Measurements from ENCODE around the gene TMOD1. TPM values are rescaled to one million over a fixed set of nuclear protein-coding genes. Genes with fewer than 3 reads are reported as not detected.
A peak's percentile ranks its signal among the peaks of the same experiment; 100 is the strongest.

TMOD1 gene
- total and polyA plus RNA-seq, 9 of the 15 experiments (the other 6 are each of a cell fraction or from before 2014, with no cell fraction given), result 7.1 to 41.2 (median 14.2) TPM

DNA sequence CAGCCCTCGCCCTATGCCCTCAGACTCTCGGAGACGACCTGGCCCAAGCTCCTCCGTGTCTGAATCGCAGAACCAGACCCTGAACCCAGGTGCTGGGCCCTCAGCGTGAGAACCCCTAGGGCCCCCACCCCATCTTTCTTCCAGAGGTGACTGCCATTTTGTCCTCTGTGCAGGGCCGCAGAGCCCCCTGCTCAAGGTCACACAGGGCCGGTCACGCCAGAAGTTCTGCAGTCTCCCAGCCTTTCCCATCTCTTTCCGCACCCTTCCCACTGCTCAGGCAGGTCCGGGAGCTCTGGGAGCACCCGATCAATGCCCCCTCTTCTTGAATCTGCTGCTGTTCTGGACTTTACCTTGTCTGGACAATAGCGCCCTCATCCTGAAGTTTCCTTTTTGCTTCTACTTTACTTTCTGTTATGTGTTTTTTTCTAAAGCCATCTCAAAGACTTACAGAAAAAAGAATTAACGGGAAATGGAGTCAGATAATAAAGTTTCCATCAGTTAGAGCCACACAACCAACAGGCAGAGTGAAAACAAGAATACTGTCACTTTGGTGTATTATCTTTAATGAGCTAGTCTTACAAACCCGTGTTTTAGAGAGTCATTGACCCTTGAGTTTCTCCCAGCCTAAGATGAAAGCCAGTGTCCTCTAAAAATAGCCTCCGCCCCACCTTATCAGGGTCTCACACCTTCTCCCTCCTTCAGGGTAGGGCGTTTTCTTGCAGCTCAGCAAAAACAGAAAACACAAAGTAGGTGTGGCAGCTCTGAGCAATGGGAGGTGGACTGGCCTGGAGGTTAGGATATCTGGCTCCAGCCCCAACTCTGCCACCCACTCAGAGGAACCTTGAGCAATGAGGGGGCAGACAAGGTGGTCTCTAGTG is 1.8 kb downstream of the TMOD1 start (continued):
- TF ChIP-seq, protein P1, sequence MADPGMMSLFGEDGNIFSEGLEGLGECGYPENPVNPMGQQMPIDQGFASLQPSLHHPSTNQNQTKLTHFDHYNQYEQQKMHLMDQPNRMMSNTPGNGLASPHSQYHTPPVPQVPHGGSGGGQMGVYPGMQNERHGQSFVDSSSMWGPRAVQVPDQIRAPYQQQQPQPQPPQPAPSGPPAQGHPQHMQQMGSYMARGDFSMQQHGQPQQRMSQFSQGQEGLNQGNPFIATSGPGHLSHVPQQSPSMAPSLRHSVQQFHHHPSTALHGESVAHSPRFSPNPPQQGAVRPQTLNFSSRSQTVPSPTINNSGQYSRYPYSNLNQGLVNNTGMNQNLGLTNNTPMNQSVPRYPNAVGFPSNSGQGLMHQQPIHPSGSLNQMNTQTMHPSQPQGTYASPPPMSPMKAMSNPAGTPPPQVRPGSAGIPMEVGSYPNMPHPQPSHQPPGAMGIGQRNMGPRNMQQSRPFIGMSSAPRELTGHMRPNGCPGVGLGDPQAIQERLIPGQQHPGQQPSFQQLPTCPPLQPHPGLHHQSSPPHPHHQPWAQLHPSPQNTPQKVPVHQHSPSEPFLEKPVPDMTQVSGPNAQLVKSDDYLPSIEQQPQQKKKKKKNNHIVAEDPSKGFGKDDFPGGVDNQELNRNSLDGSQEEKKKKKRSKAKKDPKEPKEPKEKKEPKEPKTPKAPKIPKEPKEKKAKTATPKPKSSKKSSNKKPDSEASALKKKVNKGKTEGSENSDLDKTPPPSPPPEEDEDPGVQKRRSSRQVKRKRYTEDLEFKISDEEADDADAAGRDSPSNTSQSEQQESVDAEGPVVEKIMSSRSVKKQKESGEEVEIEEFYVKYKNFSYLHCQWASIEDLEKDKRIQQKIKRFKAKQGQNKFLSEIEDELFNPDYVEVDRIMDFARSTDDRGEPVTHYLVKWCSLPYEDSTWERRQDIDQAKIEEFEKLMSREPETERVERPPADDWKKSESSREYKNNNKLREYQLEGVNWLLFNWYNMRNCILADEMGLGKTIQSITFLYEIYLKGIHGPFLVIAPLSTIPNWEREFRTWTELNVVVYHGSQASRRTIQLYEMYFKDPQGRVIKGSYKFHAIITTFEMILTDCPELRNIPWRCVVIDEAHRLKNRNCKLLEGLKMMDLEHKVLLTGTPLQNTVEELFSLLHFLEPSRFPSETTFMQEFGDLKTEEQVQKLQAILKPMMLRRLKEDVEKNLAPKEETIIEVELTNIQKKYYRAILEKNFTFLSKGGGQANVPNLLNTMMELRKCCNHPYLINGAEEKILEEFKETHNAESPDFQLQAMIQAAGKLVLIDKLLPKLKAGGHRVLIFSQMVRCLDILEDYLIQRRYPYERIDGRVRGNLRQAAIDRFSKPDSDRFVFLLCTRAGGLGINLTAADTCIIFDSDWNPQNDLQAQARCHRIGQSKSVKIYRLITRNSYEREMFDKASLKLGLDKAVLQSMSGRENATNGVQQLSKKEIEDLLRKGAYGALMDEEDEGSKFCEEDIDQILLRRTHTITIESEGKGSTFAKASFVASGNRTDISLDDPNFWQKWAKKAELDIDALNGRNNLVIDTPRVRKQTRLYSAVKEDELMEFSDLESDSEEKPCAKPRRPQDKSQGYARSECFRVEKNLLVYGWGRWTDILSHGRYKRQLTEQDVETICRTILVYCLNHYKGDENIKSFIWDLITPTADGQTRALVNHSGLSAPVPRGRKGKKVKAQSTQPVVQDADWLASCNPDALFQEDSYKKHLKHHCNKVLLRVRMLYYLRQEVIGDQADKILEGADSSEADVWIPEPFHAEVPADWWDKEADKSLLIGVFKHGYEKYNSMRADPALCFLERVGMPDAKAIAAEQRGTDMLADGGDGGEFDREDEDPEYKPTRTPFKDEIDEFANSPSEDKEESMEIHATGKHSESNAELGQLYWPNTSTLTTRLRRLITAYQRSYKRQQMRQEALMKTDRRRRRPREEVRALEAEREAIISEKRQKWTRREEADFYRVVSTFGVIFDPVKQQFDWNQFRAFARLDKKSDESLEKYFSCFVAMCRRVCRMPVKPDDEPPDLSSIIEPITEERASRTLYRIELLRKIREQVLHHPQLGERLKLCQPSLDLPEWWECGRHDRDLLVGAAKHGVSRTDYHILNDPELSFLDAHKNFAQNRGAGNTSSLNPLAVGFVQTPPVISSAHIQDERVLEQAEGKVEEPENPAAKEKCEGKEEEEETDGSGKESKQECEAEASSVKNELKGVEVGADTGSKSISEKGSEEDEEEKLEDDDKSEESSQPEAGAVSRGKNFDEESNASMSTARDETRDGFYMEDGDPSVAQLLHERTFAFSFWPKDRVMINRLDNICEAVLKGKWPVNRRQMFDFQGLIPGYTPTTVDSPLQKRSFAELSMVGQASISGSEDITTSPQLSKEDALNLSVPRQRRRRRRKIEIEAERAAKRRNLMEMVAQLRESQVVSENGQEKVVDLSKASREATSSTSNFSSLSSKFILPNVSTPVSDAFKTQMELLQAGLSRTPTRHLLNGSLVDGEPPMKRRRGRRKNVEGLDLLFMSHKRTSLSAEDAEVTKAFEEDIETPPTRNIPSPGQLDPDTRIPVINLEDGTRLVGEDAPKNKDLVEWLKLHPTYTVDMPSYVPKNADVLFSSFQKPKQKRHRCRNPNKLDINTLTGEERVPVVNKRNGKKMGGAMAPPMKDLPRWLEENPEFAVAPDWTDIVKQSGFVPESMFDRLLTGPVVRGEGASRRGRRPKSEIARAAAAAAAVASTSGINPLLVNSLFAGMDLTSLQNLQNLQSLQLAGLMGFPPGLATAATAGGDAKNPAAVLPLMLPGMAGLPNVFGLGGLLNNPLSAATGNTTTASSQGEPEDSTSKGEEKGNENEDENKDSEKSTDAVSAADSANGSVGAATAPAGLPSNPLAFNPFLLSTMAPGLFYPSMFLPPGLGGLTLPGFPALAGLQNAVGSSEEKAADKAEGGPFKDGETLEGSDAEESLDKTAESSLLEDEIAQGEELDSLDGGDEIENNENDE (IDR thresholded peaks at IDR 0.05; ENCODE audit: low read depth, low read length), result no peak
- TF ChIP-seq, protein P2, sequence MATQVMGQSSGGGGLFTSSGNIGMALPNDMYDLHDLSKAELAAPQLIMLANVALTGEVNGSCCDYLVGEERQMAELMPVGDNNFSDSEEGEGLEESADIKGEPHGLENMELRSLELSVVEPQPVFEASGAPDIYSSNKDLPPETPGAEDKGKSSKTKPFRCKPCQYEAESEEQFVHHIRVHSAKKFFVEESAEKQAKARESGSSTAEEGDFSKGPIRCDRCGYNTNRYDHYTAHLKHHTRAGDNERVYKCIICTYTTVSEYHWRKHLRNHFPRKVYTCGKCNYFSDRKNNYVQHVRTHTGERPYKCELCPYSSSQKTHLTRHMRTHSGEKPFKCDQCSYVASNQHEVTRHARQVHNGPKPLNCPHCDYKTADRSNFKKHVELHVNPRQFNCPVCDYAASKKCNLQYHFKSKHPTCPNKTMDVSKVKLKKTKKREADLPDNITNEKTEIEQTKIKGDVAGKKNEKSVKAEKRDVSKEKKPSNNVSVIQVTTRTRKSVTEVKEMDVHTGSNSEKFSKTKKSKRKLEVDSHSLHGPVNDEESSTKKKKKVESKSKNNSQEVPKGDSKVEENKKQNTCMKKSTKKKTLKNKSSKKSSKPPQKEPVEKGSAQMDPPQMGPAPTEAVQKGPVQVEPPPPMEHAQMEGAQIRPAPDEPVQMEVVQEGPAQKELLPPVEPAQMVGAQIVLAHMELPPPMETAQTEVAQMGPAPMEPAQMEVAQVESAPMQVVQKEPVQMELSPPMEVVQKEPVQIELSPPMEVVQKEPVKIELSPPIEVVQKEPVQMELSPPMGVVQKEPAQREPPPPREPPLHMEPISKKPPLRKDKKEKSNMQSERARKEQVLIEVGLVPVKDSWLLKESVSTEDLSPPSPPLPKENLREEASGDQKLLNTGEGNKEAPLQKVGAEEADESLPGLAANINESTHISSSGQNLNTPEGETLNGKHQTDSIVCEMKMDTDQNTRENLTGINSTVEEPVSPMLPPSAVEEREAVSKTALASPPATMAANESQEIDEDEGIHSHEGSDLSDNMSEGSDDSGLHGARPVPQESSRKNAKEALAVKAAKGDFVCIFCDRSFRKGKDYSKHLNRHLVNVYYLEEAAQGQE (IDR thresholded peaks at IDR 0.05; ENCODE audit: borderline replicate concordance), result no peak; the same call in 1 of the 2 replicates
- TF ChIP-seq, protein P2 (CRISPR knock-in tag; IDR thresholded peaks at IDR 0.05; ENCODE audit: low read depth), result no peak
- TF ChIP-seq HMG20B (CRISPR knock-in tag; IDR thresholded peaks at IDR 0.05) (no peak), PCBP1 (IDR thresholded peaks at IDR 0.05; ENCODE audit: low read depth, low read length, poor library complexity, severe bottlenecking) (no peak), TAF9B (IDR thresholded peaks at IDR 0.05; ENCODE audit: partially characterized antibody) (peak; percentile 83), CEBPB (tag; IDR thresholded peaks at IDR 0.05) (peak; percentile 42; the same call in 1 of the 2 replicates)

Measured in K562 (cell line).